ENCODE measurements around the gene ZNF792. TPM values are rescaled to one million over a fixed set of nuclear protein-coding genes. Genes with fewer than 3 reads are reported as not detected.
A peak's percentile ranks its signal among the peaks of the same experiment; 100 is the strongest.

ZNF792 gene
- total and polyA plus RNA-seq, 2 of the 8 experiments (the other 6 are each of a cell fraction or from before 2014, with no cell fraction given), result 2.5 to 7.2 TPM

DNA sequence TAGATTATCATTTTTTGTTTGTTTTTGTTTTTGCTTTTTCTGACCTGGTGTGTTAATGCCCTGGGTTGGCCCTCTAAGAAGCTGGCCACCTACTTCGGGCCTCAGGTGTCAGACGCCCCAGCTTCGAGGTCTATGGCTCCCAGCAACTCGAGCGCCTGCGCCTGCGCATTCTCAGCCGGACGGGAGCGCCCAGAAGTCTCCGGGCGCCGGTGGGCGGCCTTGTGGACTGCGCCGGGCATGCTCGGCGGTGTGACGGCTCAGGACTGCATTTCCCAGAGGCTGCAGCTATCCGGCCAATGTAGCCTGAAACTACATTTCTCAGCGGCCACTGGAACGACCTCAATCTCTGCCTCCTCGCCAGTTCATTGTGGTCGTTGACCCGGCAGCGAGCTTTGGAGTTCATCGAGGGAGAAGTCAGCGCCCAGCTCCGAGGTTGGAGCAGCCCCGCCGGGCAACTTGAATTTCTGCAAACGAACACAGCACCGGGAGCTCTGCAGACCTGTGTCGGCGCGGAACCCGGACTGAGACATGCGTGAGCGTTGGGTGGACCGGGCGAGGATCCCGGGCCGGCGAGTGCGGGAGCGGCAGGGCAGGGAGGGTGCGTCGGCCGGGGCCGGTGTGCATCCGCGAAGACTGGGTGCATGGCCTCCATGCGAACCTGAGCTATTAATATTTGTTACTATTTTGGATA, 37.2 kb downstream of the ZNF792 start, which contains the start of gene ZNF30 (continued):
- no peak for TF ChIP-seq CHD7 (IDR thresholded peaks at IDR 0.05; ENCODE audit: insufficient replicate concordance, low read length)
- TF ChIP-seq POLR2AphosphoS5 (IDR thresholded peaks at IDR 0.05; ENCODE audit: low read depth, low read length), result peak; percentile 82
- TF ChIP-seq PHF8 (conservative IDR thresholded peaks at IDR 0.05; ENCODE audit: low read depth, low read length), result peak; percentile 80
- no peak for TF ChIP-seq NANOG (IDR thresholded peaks at IDR 0.05; ENCODE audit: insufficient read depth, low read depth, low read length, poor library complexity, severe bottlenecking)
- TF ChIP-seq CBX5 (IDR thresholded peaks at IDR 0.05; ENCODE audit: low read depth, low read length), result no peak
- no peak for TF ChIP-seq MAFK (IDR thresholded peaks at IDR 0.05; ENCODE audit: low read depth, low read length)
- no peak for TF ChIP-seq SAP30 (IDR thresholded peaks at IDR 0.05; ENCODE audit: insufficient read depth, insufficient replicate concordance, low read length)
- TF ChIP-seq SIN3A (conservative IDR thresholded peaks at IDR 0.05 in 1 of 2, IDR thresholded peaks at IDR 0.05 in 1 of 2; ENCODE audit: low read depth in 1 of 2, low read length in 2 of 2), result peak in 1 of 2 experiments; percentile 83; a peak in 2 of 4 replicates

Measured in H1 (cell line).